ENCODE measurements around the gene FBXW9.
"Not testable (repeated sequence)": the region's sequence is repeated elsewhere in the genome, so short reads cannot be mapped to it uniquely, and the experiment has no call there.

The FBXW9 gene

GRCh38 chr19:12725612-12726011 lies 29.2 kb upstream of the FBXW9 start:
- Histone ChIP-seq H3K36me3 (ENCODE audit: control insufficient read depth in 2 of 2, insufficient read depth in 2 of 2, low read length in 2 of 2) (peaks cover 12 to 13% of the 10 kb centered on the region in 2 donors), H3K4me1 (ENCODE audit: control insufficient read depth, insufficient read depth, low read length) (peaks cover 26% of the 10 kb centered on the region)
- not testable (repeated sequence) for H3K27me3 ChIP-seq (ENCODE audit: control insufficient read depth in 1 of 2, insufficient read depth in 2 of 2, low read length in 2 of 2); H3K27ac ChIP-seq (ENCODE audit: low read length); H3K4me3 ChIP-seq (ENCODE audit: low read length in 2 of 2); H3K9ac ChIP-seq (ENCODE audit: low read length in 2 of 2); H3K9me3 ChIP-seq (ENCODE audit: control insufficient read depth in 2 of 2, low read length in 2 of 2)

- H3K4me3 ChIP-seq (ENCODE audit: low read length in 2 of 2) = peak within 1 kb of the TSS; percentile 81 to 86
Observed at GRCh38 chr19:12723641-12724426, 27.4 kb upstream of the FBXW9 start, which contains the start of gene TNPO2. TSS of gene TNPO2 (minus strand) at chr19:12723932. CDS start at chr19:12720977, 2,955 bp downstream.

GRCh38 chr19:12723381-12723640 lies 26.9 kb upstream of the FBXW9 start:
- Histone ChIP-seq H3K4me3 (ENCODE audit: low read length in 2 of 2) (peak overlapping the region; percentile 81 to 86), H3K27ac (ENCODE audit: low read length) (peak overlapping the region; percentile 93), H3K9me3 (ENCODE audit: control insufficient read depth in 2 of 2, low read length in 2 of 2) (no peaks in the 10 kb centered on the region), H3K4me1 (ENCODE audit: control insufficient read depth, insufficient read depth, low read length) (peaks cover 41% of the 10 kb centered on the region), H3K27me3 (ENCODE audit: control insufficient read depth in 1 of 2, insufficient read depth in 2 of 2, low read length in 2 of 2) (no peaks in the 10 kb centered on the region), H3K9ac (ENCODE audit: low read length in 2 of 2) (peak overlapping the region; percentile 69 to 78), H3K36me3 (ENCODE audit: control insufficient read depth in 2 of 2, insufficient read depth in 2 of 2, low read length in 2 of 2) (peaks cover 9 to 11% of the 10 kb centered on the region in 2 donors)

More at GRCh38 chr19:12723641-12724426, 27.4 kb upstream of the FBXW9 start, which contains the start of gene TNPO2:
- Histone ChIP-seq H3K27me3 (ENCODE audit: control insufficient read depth in 1 of 2, insufficient read depth in 2 of 2, low read length in 2 of 2) (no peaks in the 10 kb centered on the region), H3K9ac (ENCODE audit: low read length in 2 of 2) (peak within 1 kb of the TSS; percentile 78 to 80), H3K9me3 (ENCODE audit: control insufficient read depth in 2 of 2, low read length in 2 of 2) (no peaks in the 10 kb centered on the region), H3K4me1 (ENCODE audit: control insufficient read depth, insufficient read depth, low read length) (peaks cover 39% of the 10 kb centered on the region), H3K27ac (ENCODE audit: low read length) (peak within 1 kb of the TSS; percentile 93), H3K36me3 (ENCODE audit: control insufficient read depth in 2 of 2, insufficient read depth in 2 of 2, low read length in 2 of 2) (peaks cover 7 to 8% of the 10 kb centered on the region in 2 donors)

GRCh38 chr19:12722566-12723380 lies 26.3 kb upstream of the FBXW9 start:
- peaks cover 41% of the 10 kb centered on the region for H3K4me1 ChIP-seq (ENCODE audit: control insufficient read depth, insufficient read depth, low read length)
- no peaks in the 10 kb centered on the region for H3K27me3 ChIP-seq (ENCODE audit: control insufficient read depth in 1 of 2, insufficient read depth in 2 of 2, low read length in 2 of 2)
- peak overlapping the region; percentile 81 to 86 for H3K4me3 ChIP-seq (ENCODE audit: low read length in 2 of 2)
- H3K9ac ChIP-seq (ENCODE audit: low read length in 2 of 2) = peak overlapping the region; percentile 88 to 93
- H3K9me3 ChIP-seq (ENCODE audit: control insufficient read depth in 2 of 2, low read length in 2 of 2) = no peaks in the 10 kb centered on the region
- H3K36me3 ChIP-seq (ENCODE audit: control insufficient read depth in 2 of 2, insufficient read depth in 2 of 2, low read length in 2 of 2) = peaks cover 7 to 9% of the 10 kb centered on the region in 2 donors
- H3K27ac ChIP-seq (ENCODE audit: low read length) = peak overlapping the region; percentile 93

GRCh38 chr19:12721656-12722565 lies 25.5 kb upstream of the FBXW9 start:
- H3K36me3 ChIP-seq (ENCODE audit: control insufficient read depth in 2 of 2, insufficient read depth in 2 of 2, low read length in 2 of 2) = peaks cover 7 to 10% of the 10 kb centered on the region in 2 donors
- H3K27ac ChIP-seq (ENCODE audit: low read length) = peak overlapping the region; percentile 93
- H3K9ac ChIP-seq (ENCODE audit: low read length in 2 of 2) = peak overlapping the region; percentile 88 to 93
- peaks cover 41% of the 10 kb centered on the region for H3K4me1 ChIP-seq (ENCODE audit: control insufficient read depth, insufficient read depth, low read length)
- no peaks in the 10 kb centered on the region for H3K27me3 ChIP-seq (ENCODE audit: control insufficient read depth in 1 of 2, insufficient read depth in 2 of 2, low read length in 2 of 2)
- no peaks in the 10 kb centered on the region for H3K9me3 ChIP-seq (ENCODE audit: control insufficient read depth in 2 of 2, low read length in 2 of 2)
- H3K4me3 ChIP-seq (ENCODE audit: low read length in 2 of 2) = peak overlapping the region; percentile 77 to 86

- no peaks in the 10 kb centered on the region for H3K9me3 ChIP-seq (ENCODE audit: control insufficient read depth in 2 of 2, low read length in 2 of 2)
- H3K4me3 ChIP-seq (ENCODE audit: low read length in 2 of 2) = peak overlapping the region; percentile 77 to 86
Observed at GRCh38 chr19:12720851-12721655, 24.6 kb upstream of the FBXW9 start.

GRCh38 chr19:12720296-12720695 lies 23.9 kb upstream of the FBXW9 start:
- Histone ChIP-seq H3K27me3 (ENCODE audit: control insufficient read depth in 1 of 2, insufficient read depth in 2 of 2, low read length in 2 of 2) (no peaks in the 10 kb centered on the region), H3K9me3 (ENCODE audit: control insufficient read depth in 2 of 2, low read length in 2 of 2) (no peaks in the 10 kb centered on the region), H3K36me3 (ENCODE audit: control insufficient read depth in 2 of 2, insufficient read depth in 2 of 2, low read length in 2 of 2) (peaks cover 13 to 18% of the 10 kb centered on the region in 2 donors), H3K4me3 (ENCODE audit: low read length in 2 of 2) (peak overlapping the region; percentile 77 to 86), H3K4me1 (ENCODE audit: control insufficient read depth, insufficient read depth, low read length) (peaks cover 43% of the 10 kb centered on the region), H3K9ac (ENCODE audit: low read length in 2 of 2) (peak overlapping the region; percentile 69 to 88), H3K27ac (ENCODE audit: low read length) (peak overlapping the region; percentile 93)

More at GRCh38 chr19:12720851-12721655, 24.6 kb upstream of the FBXW9 start:
- H3K4me1 ChIP-seq (ENCODE audit: control insufficient read depth, insufficient read depth, low read length) = peaks cover 41% of the 10 kb centered on the region
- peaks cover 11 to 15% of the 10 kb centered on the region in 2 donors for H3K36me3 ChIP-seq (ENCODE audit: control insufficient read depth in 2 of 2, insufficient read depth in 2 of 2, low read length in 2 of 2)
- peak overlapping the region; percentile 93 for H3K27ac ChIP-seq (ENCODE audit: low read length)
- no peaks in the 10 kb centered on the region for H3K27me3 ChIP-seq (ENCODE audit: control insufficient read depth in 1 of 2, insufficient read depth in 2 of 2, low read length in 2 of 2)
- H3K9ac ChIP-seq (ENCODE audit: low read length in 2 of 2) = peak overlapping the region; percentile 88 to 93

GRCh38 chr19:12715929-12716328 lies 19.5 kb upstream of the FBXW9 start:
- H3K27ac ChIP-seq (ENCODE audit: low read length) = no peak overlapping the region
- H3K9ac ChIP-seq (ENCODE audit: low read length in 2 of 2) = no peak overlapping the region
- H3K4me1 ChIP-seq (ENCODE audit: control insufficient read depth, insufficient read depth, low read length) = peaks cover 20% of the 10 kb centered on the region
- H3K9me3 ChIP-seq (ENCODE audit: control insufficient read depth in 2 of 2, low read length in 2 of 2) = no peaks in the 10 kb centered on the region
- H3K36me3 ChIP-seq (ENCODE audit: control insufficient read depth in 2 of 2, insufficient read depth in 2 of 2, low read length in 2 of 2) = peaks cover 39 to 43% of the 10 kb centered on the region in 2 donors
- no peak overlapping the region for H3K4me3 ChIP-seq (ENCODE audit: low read length in 2 of 2)
- H3K27me3 ChIP-seq (ENCODE audit: control insufficient read depth in 1 of 2, insufficient read depth in 2 of 2, low read length in 2 of 2) = no peaks in the 10 kb centered on the region

GRCh38 chr19:12715102-12715501 lies 18.7 kb upstream of the FBXW9 start:
- Histone ChIP-seq H3K9me3 (ENCODE audit: control insufficient read depth in 2 of 2, low read length in 2 of 2) (no peaks in the 10 kb centered on the region), H3K9ac (ENCODE audit: low read length in 2 of 2) (no peak overlapping the region), H3K36me3 (ENCODE audit: control insufficient read depth in 2 of 2, insufficient read depth in 2 of 2, low read length in 2 of 2) (peaks cover 45 to 49% of the 10 kb centered on the region in 2 donors), H3K27me3 (ENCODE audit: control insufficient read depth in 1 of 2, insufficient read depth in 2 of 2, low read length in 2 of 2) (no peaks in the 10 kb centered on the region), H3K4me1 (ENCODE audit: control insufficient read depth, insufficient read depth, low read length) (peaks cover 12% of the 10 kb centered on the region), H3K27ac (ENCODE audit: low read length) (no peak overlapping the region), H3K4me3 (ENCODE audit: low read length in 2 of 2) (no peak overlapping the region)
